GM19193 (cell line): Measurements from ENCODE around the gene RAP1GAP2.

Experiments used
- POLR2A ChIP-seq: IDR thresholded peaks from 4 replicates; pipeline ENCODE4 v1.6.1; 2011; ENCODE audit not compliant: insufficient read depth, insufficient read length; ENCODE audit errors: extremely low read depth

The RAP1GAP2 gene

GRCh38 chr17:2796164-2797125, at the start of gene RAP1GAP2:
Gene RAP1GAP2, plus strand, starts transcription at chr17:2796438. Its CDS starts 90 bp downstream, at chr17:2796528.
- TF ChIP-seq POLR2A = no peak

GRCh38 chr17:2749058-2749783, 47.0 kb upstream of the RAP1GAP2 start, which contains the start of gene CCDC92B:
Gene CCDC92B, minus strand, starts transcription at chr17:2749652. Its CDS starts 14,507 bp downstream, at chr17:2735145.
- TF ChIP-seq POLR2A = no peak

- no peak for TF ChIP-seq POLR2A
These were observed 46.5 kb upstream of the RAP1GAP2 start for GRCh38 chr17:2749784-2750181.

GRCh38 chr17:2750721-2751120, 45.5 kb upstream of the RAP1GAP2 start:
- no peak for TF ChIP-seq POLR2A

GRCh38 chr17:2751491-2751890, 44.7 kb upstream of the RAP1GAP2 start:
- TF ChIP-seq POLR2A = no peak

GRCh38 chr17:2755891-2756724, 40.1 kb upstream of the RAP1GAP2 start:
- TF ChIP-seq POLR2A = no peak

- TF ChIP-seq POLR2A = no peak
These were observed 37.4 kb upstream of the RAP1GAP2 start for GRCh38 chr17:2758870-2759269.

- TF ChIP-seq POLR2A = no peak
These were observed 26.1 kb upstream of the RAP1GAP2 start for GRCh38 chr17:2770129-2770528.

GRCh38 chr17:2775206-2775605, 21.0 kb upstream of the RAP1GAP2 start:
- no peak for TF ChIP-seq POLR2A

- TF ChIP-seq POLR2A = no peak
These were observed 19.5 kb upstream of the RAP1GAP2 start for GRCh38 chr17:2776589-2777241.

- no peak for TF ChIP-seq POLR2A
These were observed 18.9 kb upstream of the RAP1GAP2 start for GRCh38 chr17:2777242-2777867.

- no peak for TF ChIP-seq POLR2A
These were observed 17.7 kb upstream of the RAP1GAP2 start for GRCh38 chr17:2778489-2778888.

GRCh38 chr17:2779545-2779944, 16.7 kb upstream of the RAP1GAP2 start:
- no peak for TF ChIP-seq POLR2A

GRCh38 chr17:2780256-2780655, 16.0 kb upstream of the RAP1GAP2 start:
- no peak for TF ChIP-seq POLR2A
